Hippocampal formation (tissue), 2 donors: ENCODE measurements around the gene ZNF587.
"Not testable (repeated sequence)": the region's sequence is repeated elsewhere in the genome, so short reads cannot be mapped to it uniquely, and the experiment has no call there.

Experiments used
- DNase-seq, 2 donors: peaks; one replicate each; lab custom pipeline; 2025; lab: John Stamatoyannopoulos, UW

The ZNF587 gene

GRCh38 chr19:57823155-57823554, 26.5 kb upstream of the ZNF587 start:
- DNase-seq: not testable (repeated sequence)

DNA sequence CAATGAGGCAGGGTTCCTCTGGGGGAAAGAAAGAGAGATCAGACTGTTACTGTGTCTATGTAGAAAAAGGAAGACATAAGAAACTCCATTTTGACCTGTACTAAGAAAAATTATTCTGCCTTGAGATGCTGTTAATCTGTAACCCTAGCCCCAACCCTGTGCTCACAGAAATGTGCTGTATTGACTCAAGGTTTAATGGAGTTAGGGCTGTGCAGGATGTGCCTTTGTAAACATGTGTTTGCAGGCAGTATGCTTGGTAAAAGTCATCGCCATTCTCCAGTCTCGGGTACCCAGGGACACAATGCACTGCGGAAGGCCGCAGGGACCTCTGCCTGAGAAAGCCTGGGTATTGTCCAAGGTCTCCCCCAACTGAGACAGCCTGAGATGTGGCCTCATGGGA, 26.1 kb upstream of the ZNF587 start:
- not testable (repeated sequence) for DNase-seq

DNA sequence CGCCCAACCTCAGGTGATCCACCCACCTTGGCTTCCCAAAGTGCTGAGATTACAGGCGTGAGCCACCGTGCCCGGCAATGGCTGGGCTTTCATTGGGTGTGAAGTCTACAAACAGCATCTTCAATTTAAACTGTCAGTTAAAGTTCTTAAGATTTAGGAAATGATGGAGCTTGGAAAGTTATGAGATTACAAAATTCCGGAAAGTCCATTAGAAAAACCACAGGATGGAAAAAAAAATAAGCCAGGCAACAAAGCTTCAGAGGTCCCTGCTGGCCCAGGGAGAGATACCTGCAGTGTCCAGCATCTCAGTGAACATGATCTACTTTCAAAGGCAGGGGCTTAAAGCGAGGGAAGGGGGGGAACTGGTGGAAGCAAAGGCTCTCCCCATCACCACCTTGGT, 24.1 kb upstream of the ZNF587 start:
- no peak for DNase-seq

- no peak for DNase-seq
Measured at GRCh38 chr19:57829316-57829715, 20.3 kb upstream of the ZNF587 start.

DNA sequence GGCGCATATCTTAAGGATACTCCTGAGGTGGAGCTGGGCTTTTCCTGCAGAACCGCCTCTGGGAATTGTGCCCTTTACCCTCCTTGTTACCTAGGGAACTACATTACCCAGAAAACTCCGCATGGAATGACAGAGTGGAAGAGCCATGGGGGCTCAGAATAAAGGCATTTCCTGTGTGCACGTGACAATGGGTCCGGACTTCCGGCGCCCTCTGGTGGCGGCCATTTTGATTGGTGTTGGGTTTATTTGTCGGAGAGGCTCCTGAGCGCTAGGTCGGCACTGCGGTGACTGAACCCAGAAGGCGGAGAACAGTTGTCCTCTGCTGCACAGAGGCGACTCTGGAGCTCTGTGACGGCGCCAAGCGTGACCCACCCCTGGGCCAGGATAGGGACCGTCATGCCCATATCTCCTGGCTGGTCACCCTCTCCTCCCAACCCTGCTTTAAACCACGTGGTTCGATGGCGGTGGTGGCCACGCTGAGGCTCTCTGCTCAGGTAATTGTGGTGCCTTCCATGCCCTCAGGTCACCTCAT, 19.5 kb upstream of the ZNF587 start, which contains the start of gene ZNF587B:
TSS of gene ZNF587B (plus strand) at position 229 of the 532 bp plus-strand sequence. CDS start at position 459, 230 bp downstream.
- peak; percentile 10 to 18 for DNase-seq

DNA sequence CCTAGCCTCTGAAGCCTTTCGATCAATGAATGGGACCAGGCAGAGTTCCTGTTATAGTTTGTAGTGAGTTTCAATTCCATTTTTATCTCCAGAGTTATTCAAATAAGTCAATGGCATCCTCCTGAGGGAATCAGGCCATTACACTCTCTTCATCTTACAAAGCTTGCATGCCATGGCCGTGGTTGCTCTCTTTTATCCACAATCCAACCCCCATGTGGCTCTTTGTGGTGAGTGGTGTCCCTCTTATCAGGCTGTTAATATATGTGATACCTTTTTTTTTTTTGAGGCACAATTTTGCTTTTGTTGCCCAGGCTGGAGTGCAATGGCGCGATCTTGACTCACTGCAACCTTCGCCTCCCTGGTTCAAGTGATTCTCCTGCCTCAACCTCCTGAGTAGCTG, 12.7 kb upstream of the ZNF587 start:
- DNase-seq: not testable (repeated sequence)

GRCh38 chr19:57838622-57839191, 11.0 kb upstream of the ZNF587 start:
- DNase-seq: not testable (repeated sequence)

DNA sequence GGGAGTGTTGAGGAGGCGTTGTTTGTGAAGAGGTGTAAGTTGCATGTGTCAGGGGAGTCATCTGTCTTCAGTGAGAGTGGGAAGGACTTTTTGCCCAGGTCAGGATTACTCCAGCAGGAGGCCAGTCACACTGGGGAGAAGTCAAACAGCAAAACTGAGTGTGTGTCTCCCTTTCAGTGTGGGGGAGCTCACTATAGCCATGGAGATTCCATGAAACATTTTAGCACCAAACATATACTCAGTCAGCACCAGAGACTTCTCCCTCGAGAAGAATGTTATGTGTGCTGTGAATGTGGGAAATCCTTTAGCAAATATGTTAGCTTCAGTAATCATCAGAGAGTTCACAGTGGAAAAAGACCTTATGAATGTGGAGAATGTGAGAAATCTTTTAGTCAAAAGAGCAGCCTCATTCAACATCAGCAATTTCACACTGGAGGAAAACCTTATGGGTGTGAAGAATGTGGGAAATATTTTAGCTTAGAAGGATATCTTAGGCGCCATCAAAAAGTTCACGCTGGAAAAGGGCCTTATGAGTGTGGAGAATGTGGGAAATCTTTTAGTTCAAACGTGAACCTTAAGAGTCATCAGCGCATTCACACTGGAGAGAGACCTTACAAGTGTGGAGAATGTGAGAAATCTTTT, 8.4 kb upstream of the ZNF587 start:
- no peak for DNase-seq

DNA sequence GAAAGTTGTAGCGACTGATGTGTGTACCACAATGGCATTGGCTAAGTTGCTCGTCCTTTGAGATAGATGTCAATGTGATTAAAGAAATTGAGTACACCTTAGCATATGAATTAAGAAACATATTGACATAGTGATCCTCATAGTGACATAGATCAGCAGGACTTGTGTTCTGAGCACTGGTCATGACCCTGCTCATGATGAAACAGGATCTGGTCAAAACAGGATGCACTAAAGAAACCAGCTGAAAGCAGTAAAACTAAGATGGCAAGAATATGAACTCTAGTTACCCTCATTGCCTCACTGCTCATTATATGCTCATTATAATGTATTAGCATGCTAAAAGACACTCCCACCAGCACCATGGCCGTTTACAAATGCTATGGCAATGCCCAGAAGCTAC, 2.5 kb upstream of the ZNF587 start:
- not testable (repeated sequence) for DNase-seq

DNA sequence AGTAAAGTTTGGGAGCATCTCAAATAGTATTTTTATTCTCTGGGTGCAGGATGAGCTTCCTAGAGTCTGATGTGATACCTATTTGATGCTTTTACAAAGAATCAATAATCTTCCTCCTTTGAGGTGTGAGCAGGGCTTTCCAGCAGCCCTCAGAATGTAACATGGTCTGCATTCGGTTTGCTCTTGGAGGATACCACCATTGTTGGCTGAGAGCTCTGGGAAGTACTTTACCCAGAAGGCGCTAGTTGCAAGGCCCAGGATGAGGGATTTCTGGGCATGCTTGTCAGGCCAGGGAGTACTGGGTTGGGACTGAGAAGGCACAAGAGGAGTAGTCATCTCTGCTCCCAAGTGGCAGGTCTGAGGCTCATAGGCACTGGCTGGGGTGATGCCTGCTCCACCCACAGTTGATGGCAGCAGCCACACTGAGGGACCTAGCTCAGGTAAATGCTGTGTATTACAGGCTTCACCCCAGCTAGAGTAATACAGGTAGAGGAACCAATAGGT, 445 bp upstream of the ZNF587 start:
- DNase-seq: not testable (repeated sequence)

- DNase-seq: no peak
Measured at GRCh38 chr19:57850553-57851017, 926 bp downstream of the ZNF587 start.

DNA sequence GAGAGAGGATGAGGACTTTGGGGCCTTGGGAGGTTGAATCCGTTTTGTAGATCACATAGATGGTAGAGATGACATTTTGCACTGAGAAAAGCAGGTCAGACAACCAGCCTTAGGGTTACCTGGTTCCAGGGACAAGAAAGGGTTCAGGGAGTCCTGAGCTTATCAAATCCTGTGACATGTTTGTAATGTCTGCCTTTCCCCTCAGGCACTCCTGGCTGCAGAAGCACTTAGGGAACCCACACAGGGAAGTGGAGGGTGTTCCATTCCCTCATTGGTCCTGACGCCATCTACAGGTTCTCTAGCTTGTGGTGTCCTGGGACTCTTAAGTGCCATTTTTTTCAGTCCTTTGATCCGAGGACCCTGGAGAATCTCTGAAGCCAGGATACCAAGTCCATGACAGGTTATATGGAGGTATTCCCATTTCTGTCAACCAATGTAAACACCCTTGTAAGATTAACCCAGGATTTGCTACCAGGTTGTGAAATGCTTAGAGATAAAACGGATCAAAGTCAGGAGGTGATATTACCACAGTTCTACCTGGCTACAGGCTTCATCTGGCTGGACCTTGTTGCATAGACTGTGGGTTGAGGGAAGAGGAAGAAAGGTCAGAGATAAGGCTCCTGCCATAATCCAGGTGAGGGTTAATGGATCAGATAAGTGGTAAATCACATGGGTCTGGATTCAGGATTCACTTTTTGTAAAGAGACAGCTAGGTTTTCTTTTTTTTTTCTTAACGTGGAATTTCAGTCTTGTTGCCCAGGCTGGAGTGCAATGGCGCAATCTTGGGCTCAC, 2.3 kb downstream of the ZNF587 start:
- DNase-seq: not testable (repeated sequence)

DNA sequence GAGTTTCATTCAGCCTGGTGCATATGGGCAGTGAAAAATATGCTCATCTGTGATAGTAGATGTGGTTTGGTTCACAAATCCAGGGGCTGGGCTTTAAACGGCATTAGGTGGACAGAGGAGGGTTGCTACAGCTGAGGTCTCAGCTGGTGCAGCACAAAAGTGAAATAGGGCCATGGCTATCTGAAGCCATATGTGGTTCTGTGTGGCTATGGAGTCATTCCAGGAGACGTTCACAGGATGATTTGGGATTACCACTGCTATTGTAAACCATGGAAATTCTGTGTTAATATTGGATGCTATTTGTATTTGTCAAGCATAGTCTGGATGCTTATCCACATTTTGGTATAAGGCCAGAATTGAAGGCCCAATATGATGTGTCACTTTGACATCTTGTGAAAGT, 4.5 kb downstream of the ZNF587 start:
- DNase-seq: not testable (repeated sequence)

GRCh38 chr19:57862351-57862750, 12.7 kb downstream of the ZNF587 start:
- DNase-seq: not testable (repeated sequence)

DNA sequence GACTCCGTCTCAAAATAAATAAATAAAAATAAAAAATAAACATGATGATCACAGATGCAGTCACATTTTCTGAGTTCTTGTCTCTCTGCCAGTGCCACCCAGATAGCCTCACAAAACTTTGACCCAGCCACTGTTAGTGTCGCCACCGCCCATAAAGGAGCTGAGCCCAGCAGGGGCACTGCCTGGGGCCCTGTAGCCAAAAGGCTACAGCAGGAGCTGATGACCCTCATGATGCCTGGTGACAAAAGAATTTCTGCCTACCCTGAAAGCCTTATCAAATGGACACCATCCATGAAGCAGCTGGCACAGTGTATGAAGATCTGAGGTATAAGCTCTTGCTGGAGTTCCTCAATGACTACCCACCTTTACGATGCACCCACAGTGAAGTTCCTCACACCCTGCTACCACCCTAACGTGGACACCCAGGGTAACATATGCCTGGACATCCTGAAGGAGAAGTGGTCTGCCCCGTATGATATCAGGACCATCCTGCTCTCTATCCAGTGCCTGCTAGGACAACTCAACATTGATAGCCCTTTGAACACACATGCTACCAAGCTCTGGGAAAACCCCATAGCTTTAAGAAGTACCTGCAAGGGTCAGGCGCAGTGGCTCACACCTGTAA, 18.3 kb downstream of the ZNF587 start:
- no peak for DNase-seq

DNA sequence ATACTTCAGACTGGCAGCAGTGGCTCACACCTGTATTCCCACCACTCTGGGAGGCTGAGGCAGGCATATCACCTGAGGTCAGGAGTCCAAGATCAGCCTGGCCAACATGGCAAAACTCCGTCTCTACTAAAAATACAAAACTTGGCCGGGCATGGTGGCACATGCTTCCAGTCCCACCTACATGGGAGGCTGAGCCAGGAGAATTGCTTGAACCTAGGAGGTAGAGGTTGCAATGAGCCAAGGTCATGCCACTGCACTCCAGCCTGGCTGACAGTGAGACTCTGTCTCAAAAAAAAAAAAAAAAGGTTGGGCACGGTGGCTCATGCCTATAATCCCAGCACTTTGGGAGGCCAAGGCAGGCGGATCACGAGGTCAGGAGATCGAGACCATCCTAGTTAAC, 20.0 kb downstream of the ZNF587 start:
- not testable (repeated sequence) for DNase-seq

DNA sequence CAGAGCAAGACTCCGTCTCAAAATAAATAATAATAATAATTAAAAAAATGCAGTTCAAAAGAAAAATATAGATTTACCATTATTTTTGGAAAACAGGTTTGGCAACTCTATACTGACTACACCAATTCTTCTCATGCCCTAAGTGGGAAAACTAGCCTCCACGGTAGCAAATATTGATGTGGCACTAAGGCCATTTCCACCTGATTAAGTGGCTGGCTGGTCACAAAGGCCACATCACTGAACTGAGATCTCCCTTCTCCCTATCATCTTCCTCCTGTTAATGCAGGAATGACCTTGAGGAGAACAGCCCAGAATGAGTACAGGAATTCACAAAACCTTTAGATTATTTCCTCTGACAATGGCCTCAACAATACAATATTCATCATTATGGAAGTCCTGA, 20.6 kb downstream of the ZNF587 start:
- no peak for DNase-seq

GRCh38 chr19:57872450-57872849, 22.8 kb downstream of the ZNF587 start:
- DNase-seq: no peak

GRCh38 chr19:57873883-57874799, 24.5 kb downstream of the ZNF587 start:
- not testable (repeated sequence) for DNase-seq

GRCh38 chr19:57886046-57886445, 36.4 kb downstream of the ZNF587 start:
- no peak for DNase-seq
